Gastroesophageal sphincter (tissue), 4 donors: ENCODE results near the gene SAP130. TPM values are rescaled to one million over a fixed set of nuclear protein-coding genes. Genes with fewer than 3 reads are reported as not detected.

Source experiments
- ATAC-seq: fragments of 150-250 bp; one replicate; pipeline ENCODE4 v1.9.1; 2016; ENCODE audit warnings: mild to moderate bottlenecking, moderate library complexity
- H3K27ac ChIP-seq, 4 donors: fragments of 200-600 bp; sonication (generic) in 3 of 4; 1 replicate in 3 of 4; 2 replicates in 1 of 4; pipeline ENCODE4 v1.5.1; 2016 to 2019
- H3K27me3 ChIP-seq: fragments of 200-600 bp; sonication (generic); one replicate; pipeline ENCODE4 v1.5.1; 2019
- H3K36me3 ChIP-seq, 2 donors: fragments of 200-600 bp; sonication (generic); one replicate each; pipeline ENCODE4 v1.5.1; 2019; ENCODE audit warnings: control low read depth in 1 of 2
- H3K4me1 ChIP-seq, 3 donors: fragments of 200-600 bp; sonication (generic); 1 replicate in 2 of 3; 2 replicates in 1 of 3; pipeline ENCODE4 v1.5.1; 2016 to 2019; ENCODE audit warnings: control low read depth in 2 of 3
- H3K4me3 ChIP-seq, 2 donors: fragments of 200-600 bp; sonication (generic); one replicate each; pipeline ENCODE4 v1.5.1; 2019; ENCODE audit warnings: mild to moderate bottlenecking in 1 of 2, moderate library complexity in 1 of 2
- H3K9me3 ChIP-seq, 3 donors: fragments of 200-600 bp; sonication (generic); one replicate each; pipeline ENCODE4 v1.5.1; 2017 to 2019; ENCODE audit warnings: control low read depth in 2 of 3
- CTCF ChIP-seq, 4 experiments: fragments of 200-600 bp in 2 of 4; fragments of 450-650 bp in 2 of 4; sonication (generic) in 1 of 4; IDR thresholded peaks; one replicate each; pipeline ENCODE4 v1.5.1; 2017 to 2019; ENCODE audit warnings: antibody characterized with exemption in 4 of 4, mild to moderate bottlenecking in 2 of 4, moderate library complexity in 2 of 4
- EP300 ChIP-seq: sonication (generic); formaldehyde crosslinking; IDR thresholded peaks from one replicate; pipeline ENCODE4 v1.6.1; 2017; ENCODE audit warnings: antibody characterized with exemption, mild to moderate bottlenecking
- POLR2A ChIP-seq, 2 donors: fragments of 450-650 bp; IDR thresholded peaks; one replicate each; pipeline ENCODE4 v1.6.1; 2017; ENCODE audit warnings: antibody characterized with exemption in 2 of 2, mild to moderate bottlenecking in 2 of 2, moderate library complexity in 1 of 2
- POLR2AphosphoS5 ChIP-seq: sonication (generic); formaldehyde crosslinking; IDR thresholded peaks from one replicate; pipeline ENCODE4 v1.6.1; 2017; ENCODE audit warnings: antibody characterized with exemption
- WGBS, 2 donors: methylation state at CpG; one replicate each; pipeline ENCODE4 v1.1.5; 2018; ENCODE audit warnings: low coverage in 1 of 2; 5-methylcytosine and 5-hydroxymethylcytosine counted together
- total RNA-seq, 4 donors: library from RNA; depleted of rRNA; stranded (reverse); fragments of >200 nt; gene quantifications; one replicate each; pipeline ENCODE4 v1.1.0, GENCODE V29; 2016

SAP130 gene
- total RNA-seq: 10 to 100 TPM in 2 of 4 donors, 1 to 10 TPM in 2; 6.9 to 13.4 (median 9.7) TPM

GRCh38 chr2:128027801-128028667 is at the start of gene SAP130:
Gene SAP130 (minus strand): TSS chr2:128028059. CDS start chr2:128026292, 1,767 bp downstream.
- Histone ChIP-seq H3K36me3 (peaks cover 0 to 6% of the 10 kb centered on the region in 2 donors), H3K27me3 (no peaks in the 10 kb centered on the region), H3K4me3 (peak within 1 kb of the TSS; percentile 90 to 99), H3K4me1 (peaks cover 0 to 28% (median 0%) of the 10 kb centered on the region in 3 donors), H3K27ac (peak within 1 kb of the TSS; percentile 93 to 99 (median 98)), H3K9me3 (no peaks in the 10 kb centered on the region)
- ATAC-seq: peak; percentile 92
- no peak for TF ChIP-seq EP300
- TF ChIP-seq POLR2A (IDR thresholded peaks at IDR 0.05): peak; percentile 67 to 77
- TF ChIP-seq CTCF (IDR thresholded peaks at IDR 0.05): peak in 2 of 4 experiments; percentile 17 to 24
- peak; percentile 21 for TF ChIP-seq POLR2AphosphoS5
- 0% methylated on average over 5 of the region's 106 CpGs; no CpG with 5 or more reads in 1 of the 2 donors for WGBS, 2 donors

GRCh38 chr2:128076461-128077106 is 48.7 kb upstream of the SAP130 start:
- no peak for TF ChIP-seq POLR2AphosphoS5
- no peak for TF ChIP-seq EP300
- no peak for TF ChIP-seq CTCF (IDR thresholded peaks at IDR 0.05)
- TF ChIP-seq POLR2A (IDR thresholded peaks at IDR 0.05): no peak
- Histone ChIP-seq H3K9me3 (no peaks in the 10 kb centered on the region), H3K4me1 (no peaks in the 10 kb centered on the region), H3K4me3 (no peak overlapping the region), H3K27ac (no peak overlapping the region), H3K36me3 (no peaks in the 10 kb centered on the region), H3K27me3 (no peaks in the 10 kb centered on the region)
- no peak for ATAC-seq
- WGBS, 2 donors: 60 to 84% methylated on average over 2 to 5 of the region's 7 CpGs

- TF ChIP-seq EP300: no peak
- TF ChIP-seq POLR2A (IDR thresholded peaks at IDR 0.05): no peak
- no peak for TF ChIP-seq CTCF (IDR thresholded peaks at IDR 0.05)
- TF ChIP-seq POLR2AphosphoS5: no peak
- no peak for ATAC-seq
- Histone ChIP-seq H3K27ac (no peak overlapping the region), H3K36me3 (no peaks in the 10 kb centered on the region), H3K4me3 (no peak overlapping the region), H3K27me3 (no peaks in the 10 kb centered on the region), H3K4me1 (no peaks in the 10 kb centered on the region), H3K9me3 (no peaks in the 10 kb centered on the region)
- WGBS, 2 donors: 70 to 79% methylated on average over 3 of the region's 3 CpGs
Measured at GRCh38 chr2:128073278-128073677, 45.4 kb upstream of the SAP130 start.

GRCh38 chr2:128069769-128070168 is 41.9 kb upstream of the SAP130 start:
- Histone ChIP-seq H3K9me3 (no peaks in the 10 kb centered on the region), H3K27ac (no peak overlapping the region), H3K27me3 (no peaks in the 10 kb centered on the region), H3K36me3 (no peaks in the 10 kb centered on the region), H3K4me3 (no peak overlapping the region), H3K4me1 (no peaks in the 10 kb centered on the region)
- ATAC-seq: no peak
- TF ChIP-seq EP300 (no peak), CTCF (IDR thresholded peaks at IDR 0.05) (no peak), POLR2A (IDR thresholded peaks at IDR 0.05) (no peak), POLR2AphosphoS5 (no peak)
- WGBS, 2 donors: 62 to 75% methylated on average over 5 of the region's 5 CpGs
